ENCODE data around the gene U2AF2. TPM values are rescaled to one million over a fixed set of nuclear protein-coding genes. Genes with fewer than 3 reads are reported as not detected.

U2AF2 gene
- total and polyA plus RNA-seq, 2 experiments from 2014 or later = 22.4 to 150 TPM

DNA sequence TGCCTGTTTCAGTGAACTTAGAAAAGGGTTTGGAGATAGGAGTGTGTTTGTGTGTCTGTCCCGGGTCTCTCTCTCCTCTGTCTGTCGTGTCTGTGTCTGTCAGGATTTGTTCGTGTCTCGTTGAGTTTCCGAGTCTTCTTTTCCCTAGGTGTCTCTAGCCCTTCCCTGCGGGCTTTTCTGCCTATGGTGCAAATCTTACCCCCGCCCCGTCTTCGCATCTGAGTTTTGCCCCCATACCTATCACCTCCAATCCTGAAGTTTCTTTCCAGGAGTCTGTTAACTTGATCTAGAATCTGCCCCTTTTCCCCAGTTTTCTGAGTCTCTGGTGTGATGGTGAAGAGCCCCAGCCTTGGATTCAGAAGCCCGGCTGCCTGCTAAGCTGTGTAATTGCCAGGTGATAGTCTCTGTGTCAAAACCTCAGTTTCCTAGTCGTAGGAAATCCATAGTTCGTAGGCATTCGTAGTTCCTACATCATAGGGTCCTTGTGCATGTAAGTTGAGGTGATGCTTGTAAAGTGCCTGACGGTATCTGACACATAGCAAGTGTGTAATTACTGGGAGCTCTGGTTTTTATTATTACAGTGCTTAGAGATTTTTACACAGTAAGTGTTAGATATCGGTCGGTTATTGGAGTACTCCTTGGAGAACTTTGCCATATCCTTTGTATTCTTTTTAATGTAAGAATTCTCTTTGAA lies 21.0 kb downstream of the U2AF2 start:
- H3K79me2 ChIP-seq (ENCODE audit: insufficient read depth) = peaks cover 95% of the 10 kb centered on the region
- peak overlapping the region; percentile 93 for H3K4me3 ChIP-seq
- peaks cover 10% of the 10 kb centered on the region; the same call in 1 of the 2 replicates for H3K36me3 ChIP-seq (ENCODE audit: low read depth)
- H3K4me1 ChIP-seq (ENCODE audit: insufficient read depth) = peaks cover 39% of the 10 kb centered on the region
- no peaks in the 10 kb centered on the region for H3K9me3 ChIP-seq (ENCODE audit: low read depth)
- no peaks in the 10 kb centered on the region for H3K9me2 ChIP-seq (ENCODE audit: insufficient read depth)
- DNase-seq = peak; percentile 54
- WGBS, 2 experiments (ENCODE audit: low coverage in 1 of 2, low lambda C conversion rate in 2 of 2, missing lambda C conversion rate in 2 of 2) = 1 to 3% methylated on average over 15 to 16 of the region's 16 CpGs
- peaks cover 34% of the 10 kb centered on the region for H3F3A ChIP-seq (ENCODE audit: insufficient read depth)
- H3K27ac ChIP-seq = peak overlapping the region; percentile 66
- TF ChIP-seq EZH2 (IDR thresholded peaks at IDR 0.05; ENCODE audit: insufficient read depth, poor library complexity, severe bottlenecking) (no peak), EZH2phosphoT487 (IDR thresholded peaks at IDR 0.05; ENCODE audit: insufficient read depth, low read depth) (no peak)
- in situ Hi-C loops (cut with MboI) = no loop called here
- H3K4me2 ChIP-seq (ENCODE audit: unreplicated experiment) = peak overlapping the region; percentile 94
- peak overlapping the region; percentile 91 for H3K9ac ChIP-seq
- peak overlapping the region; percentile 65 for H2AFZ ChIP-seq
- H4K20me1 ChIP-seq (ENCODE audit: insufficient read depth) = peaks cover 8% of the 10 kb centered on the region; the same call in 1 of the 2 replicates
- no peaks in the 10 kb centered on the region for H3K27me3 ChIP-seq (replicated peaks; ENCODE audit: insufficient read depth)

DNA sequence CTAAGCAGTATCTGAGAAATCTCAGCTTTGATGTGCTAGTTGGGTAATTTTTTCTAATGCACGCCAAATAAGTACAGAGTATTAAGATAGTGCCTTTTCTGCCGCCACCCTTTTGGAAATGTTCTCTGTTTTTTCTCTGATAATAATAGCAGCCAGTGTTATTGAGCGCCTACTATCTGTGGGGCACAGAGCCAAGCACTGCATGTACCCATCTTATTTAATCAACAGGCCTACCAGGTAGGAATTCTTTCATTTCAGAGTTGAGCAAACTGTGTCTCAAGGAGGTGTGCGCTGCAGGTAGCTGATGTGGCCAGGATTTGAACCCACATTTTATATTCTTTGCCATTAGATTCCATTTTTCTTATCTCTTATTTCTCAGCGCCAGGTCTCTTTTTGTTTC lies 21.5 kb downstream of the U2AF2 start:
- in situ Hi-C loops (cut with MboI) = no loop called here
- Histone ChIP-seq H3K36me3 (ENCODE audit: low read depth) (peaks cover 10% of the 10 kb centered on the region; the same call in 1 of the 2 replicates), H3K4me2 (ENCODE audit: unreplicated experiment) (peak overlapping the region; percentile 94), H3K9ac (peak overlapping the region; percentile 91), H3K4me3 (peak overlapping the region; percentile 93), H3K79me2 (ENCODE audit: insufficient read depth) (peaks cover 95% of the 10 kb centered on the region), H2AFZ (no peak overlapping the region), H3K4me1 (ENCODE audit: insufficient read depth) (peaks cover 41% of the 10 kb centered on the region), H3K27ac (peak overlapping the region; percentile 66; the same call in 1 of the 2 replicates), H3K9me3 (ENCODE audit: low read depth) (no peaks in the 10 kb centered on the region), H4K20me1 (ENCODE audit: insufficient read depth) (peaks cover 12% of the 10 kb centered on the region; the same call in 1 of the 2 replicates), H3K9me2 (ENCODE audit: insufficient read depth) (no peaks in the 10 kb centered on the region), H3F3A (ENCODE audit: insufficient read depth) (peaks cover 32% of the 10 kb centered on the region), H3K27me3 (replicated peaks; ENCODE audit: insufficient read depth) (no peaks in the 10 kb centered on the region)
- no peak for TF ChIP-seq EZH2 (IDR thresholded peaks at IDR 0.05; ENCODE audit: insufficient read depth, poor library complexity, severe bottlenecking)
- TF ChIP-seq EZH2phosphoT487 (IDR thresholded peaks at IDR 0.05; ENCODE audit: insufficient read depth, low read depth) = no peak
- WGBS, 2 experiments (ENCODE audit: low coverage in 1 of 2, low lambda C conversion rate in 2 of 2, missing lambda C conversion rate in 2 of 2) = 75 to 80% methylated on average over 5 of the region's 5 CpGs
- peak; percentile 56 for DNase-seq

- Histone ChIP-seq H3K36me3 (ENCODE audit: low read depth) (peaks cover 12% of the 10 kb centered on the region; the same call in 1 of the 2 replicates), H3K9me3 (ENCODE audit: low read depth) (no peaks in the 10 kb centered on the region), H4K20me1 (ENCODE audit: insufficient read depth) (peaks cover 5% of the 10 kb centered on the region; the same call in 1 of the 2 replicates), H3K9ac (peak overlapping the region; percentile 91), H3K9me2 (ENCODE audit: insufficient read depth) (no peaks in the 10 kb centered on the region), H2AFZ (no peak overlapping the region), H3K4me1 (ENCODE audit: insufficient read depth) (peaks cover 44% of the 10 kb centered on the region), H3K27me3 (replicated peaks; ENCODE audit: insufficient read depth) (no peaks in the 10 kb centered on the region), H3K4me3 (peak overlapping the region; percentile 93), H3K27ac (no peak overlapping the region), H3K79me2 (ENCODE audit: insufficient read depth) (peaks cover 95% of the 10 kb centered on the region), H3F3A (ENCODE audit: insufficient read depth) (peaks cover 32% of the 10 kb centered on the region), H3K4me2 (ENCODE audit: unreplicated experiment) (peak overlapping the region; percentile 94)
- WGBS, 2 experiments (ENCODE audit: low coverage in 1 of 2, low lambda C conversion rate in 2 of 2, missing lambda C conversion rate in 2 of 2) = 67 to 70% methylated on average over 7 of the region's 7 CpGs
- in situ Hi-C loops (cut with MboI) = no loop called here
- TF ChIP-seq EZH2phosphoT487 (IDR thresholded peaks at IDR 0.05; ENCODE audit: insufficient read depth, low read depth) (no peak), EZH2 (IDR thresholded peaks at IDR 0.05; ENCODE audit: insufficient read depth, poor library complexity, severe bottlenecking) (no peak)
- peak; percentile 23 for DNase-seq
Measured at GRCh38 chr19:55676889-55677505, 22.2 kb downstream of the U2AF2 start.

- H3K4me2 ChIP-seq (ENCODE audit: unreplicated experiment) = peak overlapping the region; percentile 94
- H3K27me3 ChIP-seq (replicated peaks; ENCODE audit: insufficient read depth) = no peaks in the 10 kb centered on the region
- H3K9me2 ChIP-seq (ENCODE audit: insufficient read depth) = no peaks in the 10 kb centered on the region
- H3K36me3 ChIP-seq (ENCODE audit: low read depth) = peaks cover 14% of the 10 kb centered on the region; the same call in 1 of the 2 replicates
- H3K9ac ChIP-seq = 0 out of 2 replicates have a peak overlapping the region, but pooled peaks have one; percentile 91
- peaks cover 95% of the 10 kb centered on the region for H3K79me2 ChIP-seq (ENCODE audit: insufficient read depth)
- peaks cover 40% of the 10 kb centered on the region for H3K4me1 ChIP-seq (ENCODE audit: insufficient read depth)
- H3K27ac ChIP-seq = no peak overlapping the region
- peaks cover 28% of the 10 kb centered on the region for H3F3A ChIP-seq (ENCODE audit: insufficient read depth)
- DNase-seq = no peak
- H3K4me3 ChIP-seq = no peak overlapping the region
- no peak for TF ChIP-seq EZH2 (IDR thresholded peaks at IDR 0.05; ENCODE audit: insufficient read depth, poor library complexity, severe bottlenecking)
- TF ChIP-seq EZH2phosphoT487 (IDR thresholded peaks at IDR 0.05; ENCODE audit: insufficient read depth, low read depth) = no peak
- H4K20me1 ChIP-seq (ENCODE audit: insufficient read depth) = peaks cover 5% of the 10 kb centered on the region; the same call in 1 of the 2 replicates
- no peak overlapping the region for H2AFZ ChIP-seq
- WGBS, 2 experiments (ENCODE audit: low coverage in 1 of 2, low lambda C conversion rate in 2 of 2, missing lambda C conversion rate in 2 of 2) = 92% methylated on average over 6 of the region's 6 CpGs
- in situ Hi-C loops (cut with MboI) = no loop called here
- H3K9me3 ChIP-seq (ENCODE audit: low read depth) = no peaks in the 10 kb centered on the region
Measured at GRCh38 chr19:55677572-55678028, 22.8 kb downstream of the U2AF2 start.

Data from GM23248 (cell line).